VCaP (cell line): ENCODE measurements around the gene XPO6.
"Not testable (repeated sequence)": the region's sequence is repeated elsewhere in the genome, so short reads cannot be mapped to it uniquely, and the experiment has no call there.

Source experiments
- H3K27ac ChIP-seq: fragments of 450-650 bp; 2 replicates; pipeline ENCODE4 v1.5.1; 2017
- CTCF ChIP-seq: fragments of 450-650 bp; conservative IDR thresholded peaks from 2 replicates; pipeline ENCODE4 v1.5.1; 2017; ENCODE audit warnings: mild to moderate bottlenecking, moderate library complexity

Gene XPO6

GRCh38 chr16:28255838-28256237 is 44.1 kb upstream of the XPO6 start:
- no peak for TF ChIP-seq CTCF
- no peak overlapping the region for H3K27ac ChIP-seq

- no peak for TF ChIP-seq CTCF
These were observed 42.4 kb upstream of the XPO6 start for GRCh38 chr16:28254158-28254557.

GRCh38 chr16:28250999-28251398 is 39.2 kb upstream of the XPO6 start:
- no peak for TF ChIP-seq CTCF
- H3K27ac ChIP-seq = no peak overlapping the region

More at GRCh38 chr16:28254158-28254557, 42.4 kb upstream of the XPO6 start:
- H3K27ac ChIP-seq = no peak overlapping the region

GRCh38 chr16:28249483-28249882 is 37.7 kb upstream of the XPO6 start:
- H3K27ac ChIP-seq = not testable (repeated sequence)

- H3K27ac ChIP-seq = no peak overlapping the region
- TF ChIP-seq CTCF = no peak
These were observed 30.2 kb upstream of the XPO6 start for GRCh38 chr16:28241924-28242323.

- H3K27ac ChIP-seq = no peak overlapping the region
- TF ChIP-seq CTCF = no peak
These were observed 26.1 kb upstream of the XPO6 start for GRCh38 chr16:28237754-28238357.

- TF ChIP-seq CTCF = no peak
- no peak overlapping the region for H3K27ac ChIP-seq
These were observed 20.0 kb upstream of the XPO6 start for GRCh38 chr16:28231763-28232162.

- H3K27ac ChIP-seq = not testable (repeated sequence)
These were observed 12.1 kb upstream of the XPO6 start for GRCh38 chr16:28223909-28224308.

GRCh38 chr16:28219777-28220176 is 8.0 kb upstream of the XPO6 start:
- H3K27ac ChIP-seq = not testable (repeated sequence)
